HG02642 (cell line): ENCODE measurements around the gene TRAPPC2B.

ENCODE experiments used
- ATAC-seq: cut with Tn5 transposase; IDR thresholded peaks from one replicate; pipeline ENCODE4 v1.9.1; 2021; ENCODE audit warnings: mild to moderate bottlenecking; ENCODE audit not compliant: unreplicated experiment, poor library complexity

Gene TRAPPC2B

GRCh38 chr19:57362997-57363687 is at the start of gene TRAPPC2B, which contains the start of gene ZNF547:
TSS of gene TRAPPC2B (plus strand) at chr19:57363551. CDS start at chr19:57364834, 1,283 bp downstream.
TSS of gene ZNF547 (plus strand) at chr19:57363551. CDS start at chr19:57368556, 5,005 bp downstream.
- peak; percentile 94 for ATAC-seq

- no peak for ATAC-seq
Observed at GRCh38 chr19:57314146-57314545, 49.2 kb upstream of the TRAPPC2B start.

GRCh38 chr19:57317503-57317902 is 45.8 kb upstream of the TRAPPC2B start:
- no peak for ATAC-seq

GRCh38 chr19:57319869-57320179 is 43.5 kb upstream of the TRAPPC2B start:
- no peak for ATAC-seq

- ATAC-seq = peak; percentile 99
Observed at GRCh38 chr19:57320180-57321084, 42.9 kb upstream of the TRAPPC2B start, which contains the start of gene ZNF543. TSS of gene ZNF543 (plus strand) at chr19:57320472. CDS start at chr19:57320854, 382 bp downstream.

- no peak for ATAC-seq
Observed at GRCh38 chr19:57321116-57321515, 42.2 kb upstream of the TRAPPC2B start.

- no peak for ATAC-seq
Observed at GRCh38 chr19:57321751-57322150, 41.6 kb upstream of the TRAPPC2B start.

- no peak for ATAC-seq
Observed at GRCh38 chr19:57324992-57325391, 38.4 kb upstream of the TRAPPC2B start.

- no peak for ATAC-seq
Observed at GRCh38 chr19:57327993-57328392, 35.4 kb upstream of the TRAPPC2B start.

GRCh38 chr19:57334191-57334590 is 29.2 kb upstream of the TRAPPC2B start:
- ATAC-seq = no peak

GRCh38 chr19:57338877-57339276 is 24.5 kb upstream of the TRAPPC2B start:
- ATAC-seq = no peak

GRCh38 chr19:57342582-57342981 is 20.8 kb upstream of the TRAPPC2B start:
- no peak for ATAC-seq

- no peak for ATAC-seq
Observed at GRCh38 chr19:57348136-57348535, 15.2 kb upstream of the TRAPPC2B start.

- peak; percentile 98 for ATAC-seq
Observed at GRCh38 chr19:57350877-57351805, 12.2 kb upstream of the TRAPPC2B start, which contains the start of gene ZNF304. TSS of gene ZNF304 (plus strand) at chr19:57351271. CDS start at chr19:57351665, 394 bp downstream.

GRCh38 chr19:57351867-57352266 is 11.5 kb upstream of the TRAPPC2B start:
- ATAC-seq = no peak

- ATAC-seq = no peak
Observed at GRCh38 chr19:57355916-57356315, 7.4 kb upstream of the TRAPPC2B start.

- no peak for ATAC-seq
Observed at GRCh38 chr19:57357406-57357805, 5.9 kb upstream of the TRAPPC2B start.

- no peak for ATAC-seq
Observed at GRCh38 chr19:57359300-57359699, 4.1 kb upstream of the TRAPPC2B start.

- ATAC-seq = no peak
Observed at GRCh38 chr19:57362419-57362818, 932 bp upstream of the TRAPPC2B start.

- peak; percentile 20 for ATAC-seq
Observed at GRCh38 chr19:57363688-57364181, 384 bp downstream of the TRAPPC2B start.
